ENCODE data around the gene NPIPA5.
"Not testable (repeated sequence)": the region's sequence is repeated elsewhere in the genome, so short reads cannot be mapped to it uniquely, and the experiment has no call there.

Gene NPIPA5

DNA sequence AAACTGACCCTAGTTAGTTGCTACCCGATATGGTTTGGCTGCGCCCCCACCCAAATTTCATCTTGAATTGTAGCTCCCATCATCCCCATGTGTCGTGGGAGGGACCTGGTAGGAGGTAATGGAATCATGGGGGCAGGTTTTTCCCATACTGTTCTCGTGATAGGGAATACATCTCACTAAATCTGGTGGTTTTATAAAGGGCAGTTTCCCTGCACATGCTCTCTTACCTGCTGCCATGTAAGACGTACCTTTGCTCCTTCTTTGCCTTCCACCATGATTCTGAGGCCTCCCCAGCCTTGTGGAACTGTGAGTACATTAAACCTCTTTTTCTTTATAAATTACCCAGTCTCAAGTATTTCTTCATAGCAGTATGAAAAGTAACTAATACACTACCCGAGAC, 10.0 kb upstream of the NPIPA5 start:
- not testable (repeated sequence) for DNase-seq

GRCh38 chr16:15382810-15383209, 4.7 kb upstream of the NPIPA5 start:
- not testable (repeated sequence) for DNase-seq

DNA sequence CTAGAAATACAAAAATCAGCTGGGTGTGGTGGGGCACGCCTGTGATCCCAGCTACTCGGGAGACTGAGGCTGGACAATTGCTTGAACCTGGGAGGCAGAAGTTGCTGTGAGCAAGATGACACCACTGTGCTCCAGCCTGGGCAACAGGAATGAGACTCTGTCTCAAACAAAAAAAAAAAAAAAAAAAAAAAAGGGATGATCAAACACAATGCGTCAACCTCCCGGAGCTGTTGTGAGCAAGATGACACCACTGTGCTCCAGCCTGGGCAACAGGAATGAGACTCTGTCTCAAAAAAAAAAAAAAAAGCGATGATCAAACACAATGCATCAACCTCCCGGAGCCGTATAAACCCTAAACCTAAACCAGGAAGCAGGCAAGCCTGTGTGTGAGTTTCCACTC, 20.6 kb downstream of the NPIPA5 start:
- not testable (repeated sequence) for DNase-seq

DNA sequence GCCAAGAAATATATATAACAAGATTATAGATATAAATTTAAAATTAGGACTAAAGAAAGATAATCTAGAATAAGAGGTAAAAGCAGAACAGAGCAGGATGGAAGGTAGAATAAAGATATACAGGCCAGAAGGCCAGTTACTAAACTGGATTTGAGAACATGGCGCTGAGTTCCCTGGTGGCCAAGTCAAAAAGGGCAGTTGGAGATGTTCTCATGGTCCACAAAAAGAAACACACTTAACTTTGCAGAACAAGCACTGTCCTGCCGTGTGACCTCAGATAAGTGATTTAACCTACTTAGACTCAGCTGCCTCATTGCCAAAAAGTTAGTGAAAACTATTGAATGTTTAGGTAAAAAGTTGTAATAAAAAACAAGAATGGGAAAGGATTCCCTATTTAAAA, 23.2 kb downstream of the NPIPA5 start:
- DNase-seq, result not testable (repeated sequence)

- not testable (repeated sequence) for DNase-seq
Observed at GRCh38 chr16:15352852-15353251, 25.2 kb downstream of the NPIPA5 start.

GRCh38 chr16:15351745-15352144, 26.3 kb downstream of the NPIPA5 start:
- DNase-seq, result not testable (repeated sequence)

- DNase-seq, result not testable (repeated sequence)
Observed at GRCh38 chr16:15351251-15351650, 26.8 kb downstream of the NPIPA5 start.

- not testable (repeated sequence) for DNase-seq
Observed at GRCh38 chr16:15348721-15349120, 29.4 kb downstream of the NPIPA5 start.

DNA sequence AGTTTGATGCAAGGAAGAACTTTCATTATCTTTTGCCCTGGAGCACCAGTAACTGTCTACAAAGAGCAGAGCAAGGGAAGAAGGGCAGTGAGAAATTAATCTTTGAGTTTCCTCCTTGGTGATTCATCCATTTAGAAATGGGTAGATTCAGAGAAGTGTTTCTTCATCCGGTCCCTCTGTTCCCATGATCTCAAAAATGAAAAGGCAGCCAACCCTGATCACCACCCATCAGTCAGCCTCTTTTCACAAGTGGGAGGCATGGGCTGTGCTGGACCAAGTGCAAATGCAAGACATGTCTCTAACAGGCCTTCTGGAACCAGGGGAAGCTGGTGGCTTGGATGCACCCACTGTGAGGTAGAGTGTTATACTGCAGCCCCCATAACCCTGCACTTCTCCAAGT, 35.8 kb downstream of the NPIPA5 start:
- not testable (repeated sequence) for DNase-seq

DNA sequence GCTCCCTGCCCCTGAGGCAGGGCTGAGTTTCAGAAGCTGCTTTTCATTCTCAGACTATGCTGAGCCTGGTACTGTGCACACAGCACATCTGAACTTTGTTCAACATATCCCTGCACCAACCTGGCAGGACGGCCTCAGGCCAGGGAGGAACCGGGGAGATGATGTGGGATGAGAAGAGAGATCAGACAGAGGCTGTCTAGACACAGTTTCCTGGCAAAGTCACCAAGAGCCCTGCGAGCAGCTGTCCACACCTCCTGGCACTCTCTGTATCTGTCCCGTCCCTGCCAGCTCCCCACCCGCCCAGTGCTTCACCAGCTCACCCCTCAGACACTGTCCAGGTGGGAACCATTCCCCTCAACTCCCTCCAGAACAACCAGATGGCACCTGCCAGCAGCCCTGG, 39.1 kb downstream of the NPIPA5 start:
- not testable (repeated sequence) for DNase-seq

DNA sequence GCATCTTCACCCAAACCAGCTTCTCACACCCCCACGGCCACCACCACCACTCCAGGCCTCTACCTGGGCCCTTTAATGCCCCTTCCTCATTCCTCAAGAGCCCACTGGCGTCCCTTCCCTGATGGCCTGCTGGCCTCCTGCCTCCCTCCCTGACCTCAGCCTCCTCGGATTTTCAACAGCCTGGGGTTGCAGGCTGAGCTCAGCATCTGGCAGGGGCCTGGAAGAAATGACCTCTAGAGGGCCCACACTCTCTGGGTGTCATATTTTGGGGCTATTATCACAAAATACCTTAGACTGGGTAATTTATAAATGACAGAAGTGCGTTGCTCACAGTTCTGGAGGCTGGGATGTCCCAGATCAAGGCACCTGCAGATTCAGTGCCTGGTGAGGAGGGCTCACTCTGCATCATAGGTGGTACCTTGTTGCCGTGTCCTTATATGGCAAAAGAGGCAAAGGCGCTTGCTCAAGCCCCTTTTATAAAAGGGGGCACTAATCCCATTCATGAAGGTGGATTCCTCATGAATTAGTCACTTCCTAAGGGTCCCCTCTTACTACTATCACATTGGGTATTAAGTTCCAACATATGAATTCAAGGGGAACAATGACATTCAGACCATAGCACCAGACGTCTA, 40.0 kb downstream of the NPIPA5 start:
- not testable (repeated sequence) for DNase-seq

- DNase-seq, result not testable (repeated sequence)
Observed at GRCh38 chr16:15335609-15336008, 42.5 kb downstream of the NPIPA5 start.

DNA sequence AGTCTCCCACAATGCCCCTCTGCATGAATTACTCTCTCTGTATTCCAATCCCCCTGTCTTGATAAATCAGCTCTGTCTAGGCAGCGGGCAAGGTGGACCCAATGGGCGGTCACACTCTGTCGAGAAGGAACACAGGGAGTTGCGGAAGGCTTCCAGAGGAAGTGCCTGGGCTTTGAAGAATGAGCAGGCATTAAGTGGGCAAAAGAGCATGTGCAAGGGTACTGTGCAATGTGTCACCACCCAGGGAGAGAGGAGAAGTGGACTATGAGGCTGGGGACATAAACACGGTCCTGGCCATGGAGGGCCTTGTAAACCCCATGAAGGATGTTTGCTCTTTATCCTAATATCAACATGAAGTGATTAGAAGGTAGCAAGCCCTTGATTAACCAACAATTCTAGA, 44.1 kb downstream of the NPIPA5 start:
- DNase-seq, result not testable (repeated sequence)

DNA sequence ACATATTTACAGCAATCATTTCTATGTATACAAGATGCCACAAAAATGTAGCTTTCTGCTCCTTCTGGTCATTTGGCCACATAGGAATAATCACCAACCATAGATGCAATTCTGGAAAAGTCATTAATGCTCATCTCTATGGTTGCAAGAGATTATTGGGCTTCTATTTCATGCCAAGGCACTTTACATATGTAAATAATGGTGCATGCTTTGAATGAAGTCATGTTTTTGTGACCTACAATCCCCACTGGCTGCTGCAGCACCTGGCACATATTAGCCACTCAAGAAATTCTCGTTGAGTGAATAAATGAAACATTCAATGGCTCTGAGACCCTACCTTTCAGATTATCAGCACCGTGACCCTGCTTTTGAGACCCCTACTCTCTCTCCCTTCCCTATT, 47.1 kb downstream of the NPIPA5 start:
- DNase-seq, result not testable (repeated sequence)

GRCh38 chr16:15324954-15325353, 53.1 kb downstream of the NPIPA5 start:
- not testable (repeated sequence) for DNase-seq

GRCh38 chr16:15323373-15323772, 54.7 kb downstream of the NPIPA5 start:
- DNase-seq, result not testable (repeated sequence)

- DNase-seq, result not testable (repeated sequence)
Observed at GRCh38 chr16:15321221-15321620, 56.9 kb downstream of the NPIPA5 start.

GRCh38 chr16:15314562-15314961, 63.5 kb downstream of the NPIPA5 start:
- not testable (repeated sequence) for DNase-seq
